Measurements from ENCODE around the gene ZNF438. TPM values are rescaled to one million over a fixed set of nuclear protein-coding genes. Genes with fewer than 3 reads are reported as not detected.

The ZNF438 gene
- total and polyA plus RNA-seq, 5 experiments from 2014 or later, result 2.3 to 6.0 (median 4.4) TPM

DNA sequence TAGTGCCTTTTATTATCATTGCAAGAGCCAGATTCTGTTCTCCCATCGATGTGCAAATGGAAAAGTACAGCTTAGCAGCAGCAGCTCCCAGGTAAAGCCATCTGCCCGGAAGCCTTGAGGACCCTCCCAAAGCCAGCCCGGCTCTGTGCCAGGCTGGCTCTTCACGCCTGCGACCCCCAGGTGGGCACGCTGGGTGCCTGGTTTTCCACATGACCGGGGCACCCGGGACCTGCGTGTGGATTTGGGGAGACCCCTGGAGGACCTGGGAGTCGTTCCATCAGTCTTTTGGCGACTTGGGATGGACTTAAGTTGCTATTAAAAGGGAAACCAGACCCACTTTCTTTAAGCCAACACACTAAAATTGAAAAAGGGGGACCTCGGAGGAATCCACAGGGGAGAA is 196.5 kb downstream of the ZNF438 start:
- Mint-ChIP-seq H3K4me3 (no peak overlapping the region), H3K9me3 (no peaks in the 10 kb centered on the region), H3K4me1 (no peaks in the 10 kb centered on the region), H3K27ac (no peak overlapping the region), H3K36me3 (no peaks in the 10 kb centered on the region), H3K27me3 (no peaks in the 10 kb centered on the region)
- DNase-seq (no peak), ATAC-seq (no peak)
- POLR2A ChIA-PET, result no interaction called here

GRCh38 chr10:30834651-30835050 is 197.0 kb downstream of the ZNF438 start:
- Mint-ChIP-seq H3K36me3 (no peaks in the 10 kb centered on the region), H3K4me1 (no peaks in the 10 kb centered on the region), H3K9me3 (no peaks in the 10 kb centered on the region), H3K27me3 (no peaks in the 10 kb centered on the region), H3K4me3 (no peak overlapping the region), H3K27ac (no peak overlapping the region)
- DNase-seq (no peak), ATAC-seq (no peak)
- POLR2A ChIA-PET, result no interaction called here

DNA sequence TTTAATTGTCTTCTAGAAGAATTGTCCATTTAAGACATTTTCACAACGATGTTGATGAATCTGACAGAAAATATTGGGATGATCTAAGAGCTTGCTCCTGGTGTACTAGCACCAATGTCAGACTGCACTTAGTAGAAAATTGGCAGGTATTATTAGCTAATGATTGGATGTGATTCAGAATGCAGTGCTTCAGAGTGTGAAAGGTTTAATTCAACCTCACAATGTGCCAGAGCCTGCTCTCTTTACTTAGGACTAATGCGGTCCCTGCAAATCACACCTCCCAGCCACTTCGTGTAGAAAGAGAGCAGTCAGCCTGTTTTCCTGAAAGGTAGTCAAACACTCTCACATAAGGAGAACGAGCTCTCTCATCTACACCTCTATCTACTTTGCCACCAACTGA is 197.5 kb downstream of the ZNF438 start:
- Mint-ChIP-seq H3K36me3 (no peaks in the 10 kb centered on the region), H3K9me3 (no peaks in the 10 kb centered on the region), H3K4me3 (no peak overlapping the region), H3K4me1 (no peaks in the 10 kb centered on the region), H3K27me3 (no peaks in the 10 kb centered on the region), H3K27ac (peak overlapping the region in 1 of 10 donors; percentile 47)
- POLR2A ChIA-PET, result no interaction called here
- ATAC-seq (no peak), DNase-seq (no peak)

GRCh38 chr10:30833628-30833970 is 198.1 kb downstream of the ZNF438 start:
- H3K4me3 Mint-ChIP-seq, result no peak overlapping the region
- no peaks in the 10 kb centered on the region for H3K4me1 Mint-ChIP-seq
- no peaks in the 10 kb centered on the region for H3K9me3 Mint-ChIP-seq
- H3K36me3 Mint-ChIP-seq, result no peaks in the 10 kb centered on the region
- no peaks in the 10 kb centered on the region for H3K27me3 Mint-ChIP-seq
- no peak overlapping the region for H3K27ac Mint-ChIP-seq
- ATAC-seq (no peak), DNase-seq (no peak)
- POLR2A ChIA-PET, result interaction anchor here (0.5 kb wide), 1 partner anchor 19 kb away, joined by 4 read pairs; no protein-coding TSS in a partner anchor

DNA sequence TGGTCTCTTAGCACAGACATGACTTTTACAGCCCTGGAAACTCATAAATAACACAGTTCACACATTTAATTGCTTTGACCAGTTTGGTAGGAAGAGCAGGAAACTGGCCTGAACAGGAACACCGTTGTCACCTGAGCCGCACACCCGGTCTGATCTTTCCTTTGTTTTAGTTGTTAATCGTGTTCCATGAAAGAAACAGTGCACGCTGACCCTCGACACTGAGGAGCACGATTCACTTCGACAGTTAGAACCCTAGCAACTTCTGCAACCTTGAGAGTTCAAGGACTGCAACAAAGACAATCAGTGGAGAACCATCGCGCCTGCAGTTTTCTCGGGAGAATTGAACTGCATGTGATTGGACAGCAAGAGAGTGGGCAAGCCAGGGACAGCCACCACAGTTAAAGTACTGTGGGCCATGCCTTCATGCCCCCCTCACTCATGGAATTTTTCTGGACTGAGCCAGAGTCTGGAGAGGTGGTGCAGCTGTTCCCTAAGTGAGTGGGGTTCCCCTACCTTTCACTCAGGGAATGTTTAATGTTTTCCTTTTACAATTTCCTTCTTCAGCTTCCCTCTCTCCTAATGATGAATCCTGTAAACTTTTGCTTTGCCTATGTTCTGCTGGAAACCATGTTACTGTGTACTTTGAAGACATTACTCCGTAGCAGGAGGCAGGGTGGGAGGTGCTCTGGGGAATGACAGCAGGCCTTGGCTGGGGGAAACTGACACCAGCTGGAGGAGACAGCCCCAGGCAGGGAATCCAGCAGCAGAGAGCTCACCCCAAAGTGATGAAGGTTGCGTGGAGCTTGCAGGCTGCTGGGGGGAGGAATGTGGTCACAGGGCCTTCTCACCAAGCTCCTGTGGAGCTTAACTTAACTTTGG is 198.7 kb downstream of the ZNF438 start:
- no peak for ATAC-seq

GRCh38 chr10:30832001-30832748 is 199.5 kb downstream of the ZNF438 start:
- Mint-ChIP-seq H3K9me3 (no peaks in the 10 kb centered on the region), H3K27me3 (no peaks in the 10 kb centered on the region), H3K27ac (no peak overlapping the region), H3K4me1 (no peaks in the 10 kb centered on the region), H3K36me3 (no peaks in the 10 kb centered on the region), H3K4me3 (no peak overlapping the region)
- ATAC-seq (no peak), DNase-seq (no peak)
- POLR2A ChIA-PET, result no interaction called here

More for the DNA sequence above, 198.7 kb downstream of the ZNF438 start:
- no peaks in the 10 kb centered on the region for H3K36me3 Mint-ChIP-seq
- H3K4me3 Mint-ChIP-seq, result no peak overlapping the region
- DNase-seq, result no peak
- no peaks in the 10 kb centered on the region for H3K27me3 Mint-ChIP-seq
- peak overlapping the region in 1 of 10 donors; percentile 28 for H3K27ac Mint-ChIP-seq
- no peaks in the 10 kb centered on the region for H3K4me1 Mint-ChIP-seq
- H3K9me3 Mint-ChIP-seq, result no peaks in the 10 kb centered on the region
- POLR2A ChIA-PET, result interaction anchor here (0.5 kb wide), 1 partner anchor 20 kb away, joined by 4 read pairs; no protein-coding TSS in a partner anchor

- Mint-ChIP-seq H3K36me3 (no peaks in the 10 kb centered on the region), H3K4me1 (no peaks in the 10 kb centered on the region), H3K27ac (peak overlapping the region in 1 of 10 donors; percentile 37), H3K4me3 (no peak overlapping the region), H3K9me3 (no peaks in the 10 kb centered on the region), H3K27me3 (no peaks in the 10 kb centered on the region)
- DNase-seq, result no peak
- ATAC-seq, result no peak
- POLR2A ChIA-PET, result no interaction called here
Observed at GRCh38 chr10:30831426-30831825, 200.2 kb downstream of the ZNF438 start.

DNA sequence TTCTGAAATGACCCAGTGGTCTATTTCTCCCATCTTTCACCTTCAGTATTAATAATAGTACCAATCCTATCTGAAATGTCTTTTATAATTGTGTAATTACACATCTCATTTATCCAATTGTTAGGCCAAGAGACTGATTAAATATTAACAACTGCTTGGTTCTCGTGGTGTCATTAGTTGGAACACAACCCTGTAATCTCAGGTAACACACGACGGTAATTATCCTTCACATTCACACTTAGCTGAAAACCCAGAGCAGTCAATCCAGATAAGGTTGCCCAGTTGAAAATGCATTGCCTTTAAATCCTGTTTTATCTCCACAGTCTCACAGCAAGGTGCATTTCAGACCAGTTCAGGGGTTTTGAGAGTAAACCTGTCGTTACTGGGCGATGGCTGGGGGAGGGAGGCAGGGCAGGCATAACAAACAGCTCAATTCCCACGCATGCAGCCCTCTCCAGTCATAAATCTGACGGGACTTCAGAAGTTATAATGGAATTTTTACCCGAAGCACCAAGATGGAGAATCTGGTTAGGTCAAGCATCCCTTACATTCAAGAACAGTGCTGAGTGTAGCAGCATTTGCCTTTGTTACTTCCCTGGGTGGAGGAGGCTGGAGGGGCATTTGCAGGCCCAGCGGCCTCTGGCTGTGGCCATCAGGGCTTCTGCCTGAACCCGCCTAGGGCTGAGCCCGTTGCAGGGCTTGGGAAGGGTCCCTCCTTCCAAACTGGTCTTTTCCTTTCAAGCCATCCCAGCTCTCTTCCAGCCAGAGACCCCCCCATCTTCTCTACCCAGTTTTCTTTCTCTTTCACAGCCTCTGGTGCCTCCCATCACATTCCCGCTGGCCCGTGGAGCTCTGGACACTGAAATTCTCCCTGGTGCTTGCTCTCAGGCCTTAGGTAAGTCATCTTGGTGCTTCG is 201.1 kb downstream of the ZNF438 start:
- ATAC-seq (no peak), DNase-seq (no peak)
- Mint-ChIP-seq H3K27ac (peak overlapping the region in 3 of 10 donors; percentile 6 to 75 (median 37)), H3K4me1 (no peaks in the 10 kb centered on the region), H3K36me3 (peaks cover 0 to 2% (median 0%) of the 10 kb centered on the region in 3 donors), H3K27me3 (peaks cover 0 to 2% (median under 1%) of the 10 kb centered on the region in 5 donors), H3K9me3 (no peaks in the 10 kb centered on the region), H3K4me3 (no peak overlapping the region)
- POLR2A ChIA-PET, result no interaction called here

- no peaks in the 10 kb centered on the region for H3K9me3 Mint-ChIP-seq
- DNase-seq (no peak), ATAC-seq (no peak)
- peaks cover 0 to 4% (median 0%) of the 10 kb centered on the region in 3 donors for H3K36me3 Mint-ChIP-seq
- H3K27me3 Mint-ChIP-seq, result peaks cover 0 to 4% (median 2%) of the 10 kb centered on the region in 5 donors
- POLR2A ChIA-PET, result no interaction called here
- no peaks in the 10 kb centered on the region for H3K4me1 Mint-ChIP-seq
- no peak overlapping the region for H3K4me3 Mint-ChIP-seq
- H3K27ac Mint-ChIP-seq, result peak overlapping the region in 2 of 10 donors; percentile 24 to 66
Observed at GRCh38 chr10:30829901-30830300, 201.8 kb downstream of the ZNF438 start.

DNA sequence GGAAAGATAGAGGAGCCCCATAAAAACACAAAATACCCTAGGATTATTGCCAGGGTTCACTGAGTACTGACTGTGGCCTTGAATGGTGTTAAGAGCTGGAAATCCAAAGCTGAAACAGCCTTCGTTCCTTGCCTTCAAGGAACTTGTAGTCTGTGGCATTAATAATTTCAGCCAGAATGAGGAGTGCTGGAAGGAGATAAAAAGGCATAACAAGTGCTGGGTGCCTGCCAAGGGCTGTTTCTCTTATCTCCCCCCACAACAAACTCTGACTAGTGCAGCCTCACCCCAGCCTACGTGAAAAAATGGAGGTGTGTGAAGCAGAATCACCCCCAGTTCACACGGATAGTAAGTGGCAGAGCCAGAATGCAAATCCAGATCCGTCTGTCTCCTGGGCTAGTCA is 203.0 kb downstream of the ZNF438 start:
- no peak overlapping the region for H3K4me3 Mint-ChIP-seq
- H3K4me1 Mint-ChIP-seq, result peaks cover 0 to under 1% (median 0%) of the 10 kb centered on the region in 4 donors
- no peak overlapping the region for H3K27ac Mint-ChIP-seq
- no peak for ATAC-seq
- H3K36me3 Mint-ChIP-seq, result peaks cover 0 to 4% (median 0%) of the 10 kb centered on the region in 3 donors
- H3K9me3 Mint-ChIP-seq, result no peaks in the 10 kb centered on the region
- POLR2A ChIA-PET, result interaction anchor here (0.6 kb wide), 1 partner anchor 181 kb away, joined by 3 read pairs; no protein-coding TSS in a partner anchor
- H3K27me3 Mint-ChIP-seq, result peaks cover 0 to 9% (median 2%) of the 10 kb centered on the region in 5 donors
- no peak for DNase-seq

- Mint-ChIP-seq H3K36me3 (peaks cover 0 to 4% (median 0%) of the 10 kb centered on the region in 3 donors), H3K27ac (peak overlapping the region in 1 of 10 donors; percentile 73), H3K27me3 (peaks cover 0 to 9% (median 2%) of the 10 kb centered on the region in 5 donors), H3K4me3 (no peak overlapping the region), H3K4me1 (peaks cover 0 to 2% (median 0%) of the 10 kb centered on the region in 4 donors), H3K9me3 (no peaks in the 10 kb centered on the region)
- POLR2A ChIA-PET, result interaction anchor here (0.6 kb wide), 1 partner anchor 182 kb away, joined by 3 read pairs; no protein-coding TSS in a partner anchor
- ATAC-seq, result no peak
- no peak for DNase-seq
Observed at GRCh38 chr10:30828164-30828563, 203.5 kb downstream of the ZNF438 start.

- Mint-ChIP-seq H3K27ac (no peak overlapping the region), H3K27me3 (peaks cover 0 to 11% (median 2%) of the 10 kb centered on the region in 5 donors), H3K4me3 (no peak overlapping the region), H3K4me1 (peaks cover 0 to 4% (median 0%) of the 10 kb centered on the region in 4 donors), H3K9me3 (no peaks in the 10 kb centered on the region), H3K36me3 (peaks cover 0 to 4% (median 0%) of the 10 kb centered on the region in 3 donors)
- POLR2A ChIA-PET, result no interaction called here
- ATAC-seq (no peak), DNase-seq (no peak)
Observed at GRCh38 chr10:30827531-30828120, 204.0 kb downstream of the ZNF438 start.

Measured in naive thymus-derived CD8-positive, alpha-beta T cell (primary cell).